Mononuclear cell (primary cell): ENCODE results near the gene RHEB. TPM values are rescaled to one million over a fixed set of nuclear protein-coding genes. Genes with fewer than 3 reads are reported as not detected.

Experiments used
- H3K27me3 ChIP-seq: 2 replicates; pipeline ENCODE4 v1.6.0; 2011; ENCODE audit warnings: low read length, control low read depth; ENCODE audit not compliant: insufficient read depth
- H3K4me1 ChIP-seq: 2 replicates; pipeline ENCODE4 v1.5.1; 2011; ENCODE audit warnings: mild to moderate bottlenecking, low read length, control low read depth; ENCODE audit not compliant: insufficient read depth
- H3K4me3 ChIP-seq: 2 replicates; pipeline ENCODE4 v1.5.1; 2011; ENCODE audit warnings: mild to moderate bottlenecking, low read length, moderate library complexity
- H3K9me3 ChIP-seq: 2 replicates; pipeline ENCODE4 v1.5.1; 2011; ENCODE audit warnings: low read depth, mild to moderate bottlenecking, control low read depth, low read length
- total RNA-seq: library from RNA; depleted of rRNA; stranded (reverse); fragments of >200 nt; gene quantifications from one replicate; pipeline ENCODE4 v1.2.3, GENCODE V29; 2012

Gene RHEB
- total RNA-seq, 1 donor: 51.0 TPM

DNA sequence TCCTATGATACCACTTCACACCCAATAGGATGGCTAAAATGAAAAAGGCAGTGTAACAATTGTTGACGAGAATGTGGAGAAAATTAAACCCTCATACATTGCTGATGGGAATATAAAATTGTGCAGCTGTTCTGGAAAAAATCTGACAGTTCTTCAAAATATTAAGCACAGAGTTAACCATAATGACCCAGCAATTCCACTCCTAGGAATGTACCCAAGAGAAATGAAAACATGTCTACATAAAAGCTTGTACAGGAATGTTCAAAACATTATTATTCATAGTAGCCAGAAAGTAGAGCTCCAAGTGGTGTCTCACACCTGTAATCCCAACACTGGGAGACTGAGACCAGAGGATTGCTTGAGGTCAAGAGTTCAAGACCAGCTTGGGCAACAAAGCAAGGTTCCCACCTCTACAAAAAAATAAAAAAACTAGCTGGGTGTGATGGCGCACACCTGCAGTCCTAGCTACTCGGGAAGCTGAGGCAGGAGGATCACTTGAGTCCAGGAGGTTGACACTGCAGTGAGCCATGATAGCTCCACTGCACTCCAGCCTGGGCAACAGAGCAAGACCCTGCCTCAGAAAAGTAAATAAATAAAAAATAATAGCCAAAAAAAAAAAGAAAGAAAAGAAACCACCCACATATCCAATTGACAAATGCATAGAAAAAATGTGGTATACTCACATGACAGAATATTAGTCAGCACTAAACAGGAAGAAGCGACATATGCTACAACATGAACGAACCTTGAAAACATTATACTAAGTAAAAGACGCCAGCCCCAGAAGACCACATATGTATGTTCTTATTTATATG lies 5.0 kb downstream of the RHEB start:
- Histone ChIP-seq H3K9me3 (no peaks in the 10 kb centered on the region), H3K4me1 (peaks cover 72% of the 10 kb centered on the region), H3K4me3 (no peak overlapping the region), H3K27me3 (no peaks in the 10 kb centered on the region)

DNA sequence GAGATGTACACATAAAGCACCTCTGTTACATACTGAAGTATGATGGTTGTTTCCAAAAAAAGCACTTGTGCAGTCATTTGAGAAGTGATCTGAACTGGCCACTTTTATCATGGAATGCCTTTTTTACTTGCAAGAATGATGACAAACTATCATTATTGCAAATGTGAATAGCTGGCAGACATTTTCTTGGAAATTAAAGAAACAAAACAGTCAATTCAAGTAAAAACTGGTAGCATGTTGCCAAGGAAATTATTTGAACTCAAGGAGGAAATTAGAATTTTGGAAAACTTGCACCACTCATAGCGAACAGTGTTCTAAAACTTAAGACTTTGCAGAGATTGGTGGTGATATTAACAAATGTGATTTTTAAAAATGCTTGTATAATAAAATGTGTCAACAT lies 6.6 kb downstream of the RHEB start:
- no peaks in the 10 kb centered on the region for H3K9me3 ChIP-seq
- no peaks in the 10 kb centered on the region for H3K27me3 ChIP-seq
- no peak overlapping the region for H3K4me3 ChIP-seq
- peaks cover 74% of the 10 kb centered on the region for H3K4me1 ChIP-seq

DNA sequence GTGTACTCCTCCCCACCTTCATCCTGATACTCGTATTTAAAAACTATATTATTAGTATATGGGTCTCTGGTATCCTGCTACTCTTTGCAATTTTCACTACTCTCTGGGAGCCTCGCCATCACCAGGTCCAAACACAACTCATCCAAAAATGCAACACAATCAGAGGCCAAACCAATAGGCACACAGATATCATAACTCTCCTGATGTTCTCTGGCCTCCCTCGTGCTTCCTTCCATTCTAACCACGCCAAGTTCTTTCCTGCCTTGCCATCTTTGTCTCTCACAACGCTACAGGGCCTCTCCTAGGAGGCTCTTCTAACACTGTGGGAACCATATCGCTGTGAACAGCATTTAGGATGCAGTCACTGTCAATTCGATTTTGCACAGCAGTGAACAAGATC lies 7.3 kb downstream of the RHEB start:
- H3K9me3 ChIP-seq: no peaks in the 10 kb centered on the region
- H3K27me3 ChIP-seq: no peaks in the 10 kb centered on the region
- H3K4me1 ChIP-seq: peaks cover 69% of the 10 kb centered on the region
- no peak overlapping the region for H3K4me3 ChIP-seq

DNA sequence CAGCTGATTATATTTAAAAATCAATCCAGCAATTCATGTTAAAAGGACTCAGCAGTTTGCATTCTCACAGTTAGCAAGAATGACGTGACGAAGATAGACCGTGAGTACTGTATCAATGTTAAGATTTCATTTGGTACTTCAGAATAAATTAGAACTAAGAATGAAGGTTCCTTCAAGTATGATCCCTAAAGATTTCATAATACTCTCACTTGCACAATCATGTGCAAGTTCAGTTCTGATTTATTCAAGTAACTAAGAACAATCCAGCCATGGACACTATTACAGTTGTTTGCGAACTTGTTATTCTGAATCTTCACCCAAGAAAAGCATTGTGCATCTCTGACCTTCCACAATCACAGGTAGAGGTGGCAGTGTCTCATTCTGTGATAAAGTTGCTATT lies 7.7 kb downstream of the RHEB start:
- H3K4me3 ChIP-seq: no peak overlapping the region
- H3K4me1 ChIP-seq: peaks cover 66% of the 10 kb centered on the region
- H3K9me3 ChIP-seq: no peaks in the 10 kb centered on the region
- H3K27me3 ChIP-seq: no peaks in the 10 kb centered on the region

- Histone ChIP-seq H3K9me3 (no peaks in the 10 kb centered on the region), H3K27me3 (no peaks in the 10 kb centered on the region), H3K4me3 (no peak overlapping the region), H3K4me1 (peaks cover 64% of the 10 kb centered on the region)
Measured at GRCh38 chr7:151511270-151511669, 8.4 kb downstream of the RHEB start.

- peaks cover 49% of the 10 kb centered on the region for H3K4me1 ChIP-seq
- no peaks in the 10 kb centered on the region for H3K9me3 ChIP-seq
- no peak overlapping the region for H3K4me3 ChIP-seq
- no peaks in the 10 kb centered on the region for H3K27me3 ChIP-seq
Measured at GRCh38 chr7:151509670-151510333, 9.9 kb downstream of the RHEB start.

GRCh38 chr7:151508991-151509390 lies 10.7 kb downstream of the RHEB start:
- no peak overlapping the region for H3K4me3 ChIP-seq
- no peaks in the 10 kb centered on the region for H3K9me3 ChIP-seq
- peaks cover 50% of the 10 kb centered on the region for H3K4me1 ChIP-seq
- H3K27me3 ChIP-seq: no peaks in the 10 kb centered on the region

- no peaks in the 10 kb centered on the region for H3K9me3 ChIP-seq
- no peak overlapping the region for H3K4me3 ChIP-seq
- H3K27me3 ChIP-seq: no peaks in the 10 kb centered on the region
- H3K4me1 ChIP-seq: peaks cover 57% of the 10 kb centered on the region
Measured at GRCh38 chr7:151507806-151508205, 11.9 kb downstream of the RHEB start.

DNA sequence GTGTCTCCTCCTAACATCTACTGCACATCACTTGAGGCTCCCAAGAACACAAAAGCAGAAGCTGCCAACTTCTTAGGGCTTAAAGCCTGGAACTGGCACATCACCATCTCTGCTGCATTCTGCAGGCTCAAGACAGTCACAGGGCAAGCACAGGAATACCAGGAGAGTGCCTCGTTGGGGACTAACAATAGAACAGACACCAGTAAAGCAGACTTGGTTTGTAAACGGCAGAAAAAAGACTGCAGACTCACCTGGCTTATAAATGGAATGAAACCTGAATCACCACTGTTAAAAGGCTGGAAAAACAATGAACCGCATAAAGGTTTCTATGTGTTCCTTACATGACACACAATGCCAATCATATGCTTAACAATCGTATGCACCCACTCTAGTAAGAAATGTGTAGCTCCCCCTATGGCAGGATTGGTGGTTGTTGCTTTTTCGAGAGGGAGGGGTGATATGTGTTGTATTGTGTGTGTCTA lies 12.8 kb downstream of the RHEB start:
- Histone ChIP-seq H3K27me3 (no peaks in the 10 kb centered on the region), H3K9me3 (no peaks in the 10 kb centered on the region), H3K4me1 (peaks cover 48% of the 10 kb centered on the region), H3K4me3 (no peak overlapping the region)

GRCh38 chr7:151505836-151506468 lies 13.7 kb downstream of the RHEB start:
- H3K4me3 ChIP-seq: no peak overlapping the region
- H3K27me3 ChIP-seq: no peaks in the 10 kb centered on the region
- no peaks in the 10 kb centered on the region for H3K9me3 ChIP-seq
- H3K4me1 ChIP-seq: peaks cover 39% of the 10 kb centered on the region

DNA sequence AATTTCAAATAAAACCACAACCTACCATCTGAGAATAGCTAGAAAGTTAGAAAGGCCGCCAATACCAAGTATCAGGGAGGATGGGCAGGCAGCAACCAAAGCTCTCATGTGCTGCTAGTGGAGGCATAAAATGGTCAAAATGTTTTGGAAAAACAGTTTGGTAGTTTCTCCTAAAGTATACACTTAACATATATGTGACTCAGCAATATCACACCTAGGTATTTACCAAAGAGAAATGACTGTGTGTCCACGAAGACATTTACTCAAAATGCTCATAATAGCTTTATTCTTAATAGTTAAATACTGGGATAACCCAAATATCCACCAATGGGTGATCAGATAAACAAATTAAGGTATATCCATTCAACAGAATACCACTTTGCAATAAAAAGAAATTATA lies 14.3 kb downstream of the RHEB start:
- Histone ChIP-seq H3K4me3 (no peak overlapping the region), H3K9me3 (no peaks in the 10 kb centered on the region), H3K27me3 (no peaks in the 10 kb centered on the region), H3K4me1 (peaks cover 36% of the 10 kb centered on the region)

GRCh38 chr7:151504715-151505326 lies 14.9 kb downstream of the RHEB start:
- Histone ChIP-seq H3K4me1 (peaks cover 36% of the 10 kb centered on the region), H3K4me3 (no peak overlapping the region), H3K9me3 (no peaks in the 10 kb centered on the region), H3K27me3 (no peaks in the 10 kb centered on the region)

GRCh38 chr7:151503902-151504714 lies 15.6 kb downstream of the RHEB start:
- H3K4me3 ChIP-seq: no peak overlapping the region
- H3K9me3 ChIP-seq: no peaks in the 10 kb centered on the region
- no peaks in the 10 kb centered on the region for H3K27me3 ChIP-seq
- peaks cover 29% of the 10 kb centered on the region for H3K4me1 ChIP-seq

DNA sequence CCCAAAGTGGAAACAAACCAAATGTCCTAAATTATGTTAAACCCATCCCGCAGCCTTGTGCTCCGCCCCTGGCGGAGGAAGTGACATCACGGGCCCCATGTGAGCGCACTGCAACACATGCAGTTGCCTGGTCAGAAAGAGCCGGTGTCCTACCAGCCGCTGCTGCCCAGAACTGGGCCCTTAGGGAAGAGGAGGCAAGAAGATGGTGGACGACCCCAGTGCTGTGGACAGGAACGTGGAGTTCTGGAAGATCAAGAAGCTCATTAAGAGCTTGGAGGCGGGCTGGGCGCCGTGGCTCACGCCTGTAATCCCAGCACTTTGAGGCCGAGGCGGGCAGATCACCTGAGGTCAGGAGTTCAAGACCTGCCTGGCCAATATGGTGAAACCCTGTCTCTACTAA lies 18.0 kb downstream of the RHEB start:
- H3K4me1 ChIP-seq: peaks cover 19% of the 10 kb centered on the region
- no peaks in the 10 kb centered on the region for H3K9me3 ChIP-seq
- H3K4me3 ChIP-seq: no peak overlapping the region
- no peaks in the 10 kb centered on the region for H3K27me3 ChIP-seq
